Measurements from ENCODE around the gene ARNT2. TPM values are rescaled to one million over a fixed set of nuclear protein-coding genes. Genes with fewer than 3 reads are reported as not detected.

ARNT2 gene
- total and polyA plus RNA-seq, 2 donors: 1.4 to 2.4 TPM

GRCh38 chr15:80630981-80631380 lies 226.8 kb downstream of the ARNT2 start:
- Histone ChIP-seq H3K36me3 (ENCODE audit: control insufficient read depth in 2 of 2, insufficient read depth in 2 of 2, low read length in 1 of 2) (no peaks in the 10 kb centered on the region), H3K27ac (ENCODE audit: low read depth in 1 of 2, low read length in 1 of 2) (no peak overlapping the region), H3K27me3 (ENCODE audit: control insufficient read depth in 2 of 2, insufficient read depth in 1 of 2, low read length in 1 of 2) (no peaks in the 10 kb centered on the region), H3K9me3 (ENCODE audit: control insufficient read depth in 2 of 2, insufficient read depth in 1 of 2, low read length in 1 of 2) (no peaks in the 10 kb centered on the region), H3K4me3 (ENCODE audit: low read length in 2 of 2) (no peak overlapping the region), H3K4me1 (ENCODE audit: control insufficient read depth in 2 of 2, insufficient read depth in 2 of 2, low read length in 2 of 2) (no peaks in the 10 kb centered on the region)
- no peak for DNase-seq (ENCODE audit: low read depth in 6 of 9, low spot score in 9 of 9)
- 96% methylated on average over 7 of the region's 7 CpGs for WGBS

DNA sequence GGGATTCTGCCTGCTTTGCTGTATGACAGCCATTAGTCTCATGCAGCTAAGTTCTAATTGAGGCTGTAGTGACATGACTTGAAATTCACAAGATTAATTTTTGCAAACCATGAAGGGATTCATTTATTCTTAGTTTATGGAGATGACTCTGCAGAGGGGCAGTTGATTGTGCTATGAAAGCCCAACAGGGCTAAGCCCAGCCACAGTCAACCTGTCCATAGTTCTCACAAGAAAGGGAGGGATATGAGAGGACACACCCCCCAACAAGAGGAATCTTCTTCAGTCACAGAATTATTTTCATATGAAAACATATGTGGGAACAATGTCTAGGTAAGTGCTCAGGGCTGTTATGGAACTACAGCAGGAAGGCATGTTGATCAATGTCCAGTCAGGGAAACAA lies 229.0 kb downstream of the ARNT2 start:
- Histone ChIP-seq H3K4me3 (ENCODE audit: low read length in 2 of 2) (no peak overlapping the region), H3K27me3 (ENCODE audit: control insufficient read depth in 2 of 2, insufficient read depth in 1 of 2, low read length in 1 of 2) (no peaks in the 10 kb centered on the region), H3K4me1 (ENCODE audit: control insufficient read depth in 2 of 2, insufficient read depth in 2 of 2, low read length in 2 of 2) (no peaks in the 10 kb centered on the region), H3K27ac (ENCODE audit: low read depth in 1 of 2, low read length in 1 of 2) (no peak overlapping the region), H3K9me3 (ENCODE audit: control insufficient read depth in 2 of 2, insufficient read depth in 1 of 2, low read length in 1 of 2) (no peaks in the 10 kb centered on the region), H3K36me3 (ENCODE audit: control insufficient read depth in 2 of 2, insufficient read depth in 2 of 2, low read length in 1 of 2) (no peaks in the 10 kb centered on the region)
- no peak for DNase-seq (ENCODE audit: low read depth in 6 of 9, low spot score in 9 of 9)

GRCh38 chr15:80635953-80636352 lies 231.8 kb downstream of the ARNT2 start:
- Histone ChIP-seq H3K4me1 (ENCODE audit: control insufficient read depth in 2 of 2, insufficient read depth in 2 of 2, low read length in 2 of 2) (no peaks in the 10 kb centered on the region), H3K36me3 (ENCODE audit: control insufficient read depth in 2 of 2, insufficient read depth in 2 of 2, low read length in 1 of 2) (no peaks in the 10 kb centered on the region), H3K27me3 (ENCODE audit: control insufficient read depth in 2 of 2, insufficient read depth in 1 of 2, low read length in 1 of 2) (no peaks in the 10 kb centered on the region), H3K9me3 (ENCODE audit: control insufficient read depth in 2 of 2, insufficient read depth in 1 of 2, low read length in 1 of 2) (no peaks in the 10 kb centered on the region), H3K27ac (ENCODE audit: low read depth in 1 of 2, low read length in 1 of 2) (no peak overlapping the region), H3K4me3 (ENCODE audit: low read length in 2 of 2) (no peak overlapping the region)
- WGBS: 97% methylated on average over 5 of the region's 5 CpGs
- no peak for DNase-seq (ENCODE audit: low read depth in 6 of 9, low spot score in 9 of 9)

DNA sequence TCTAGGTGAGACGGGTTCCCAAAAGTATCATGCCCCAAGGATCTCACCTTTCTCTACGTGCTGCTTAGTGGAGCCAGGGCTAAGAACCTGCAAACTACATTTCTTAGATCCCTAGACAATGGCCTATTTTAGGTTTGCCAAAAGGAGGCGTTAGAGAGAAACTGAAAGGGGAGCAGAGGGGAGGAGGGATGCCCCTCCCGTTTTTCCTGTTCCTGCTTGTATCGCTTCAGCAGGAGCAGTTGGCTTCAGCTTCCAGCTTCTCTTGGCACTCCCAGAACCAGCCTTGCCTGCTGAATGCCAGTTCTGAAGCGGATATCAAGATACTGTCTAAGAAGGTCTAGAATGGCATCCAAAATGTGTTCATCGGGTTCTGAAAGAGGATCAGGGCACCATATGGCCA lies 232.5 kb downstream of the ARNT2 start:
- H3K4me3 ChIP-seq (ENCODE audit: low read length in 2 of 2): no peak overlapping the region
- H3K27ac ChIP-seq (ENCODE audit: low read depth in 1 of 2, low read length in 1 of 2): no peak overlapping the region
- DNase-seq (ENCODE audit: low read depth in 6 of 9, low spot score in 9 of 9): no peak
- WGBS: 69% methylated on average over 7 of the region's 7 CpGs
- H3K27me3 ChIP-seq (ENCODE audit: control insufficient read depth in 2 of 2, insufficient read depth in 1 of 2, low read length in 1 of 2): no peaks in the 10 kb centered on the region
- H3K9me3 ChIP-seq (ENCODE audit: control insufficient read depth in 2 of 2, insufficient read depth in 1 of 2, low read length in 1 of 2): no peaks in the 10 kb centered on the region
- H3K36me3 ChIP-seq (ENCODE audit: control insufficient read depth in 2 of 2, insufficient read depth in 2 of 2, low read length in 1 of 2): no peaks in the 10 kb centered on the region
- H3K4me1 ChIP-seq (ENCODE audit: control insufficient read depth in 2 of 2, insufficient read depth in 2 of 2, low read length in 2 of 2): no peaks in the 10 kb centered on the region

DNA sequence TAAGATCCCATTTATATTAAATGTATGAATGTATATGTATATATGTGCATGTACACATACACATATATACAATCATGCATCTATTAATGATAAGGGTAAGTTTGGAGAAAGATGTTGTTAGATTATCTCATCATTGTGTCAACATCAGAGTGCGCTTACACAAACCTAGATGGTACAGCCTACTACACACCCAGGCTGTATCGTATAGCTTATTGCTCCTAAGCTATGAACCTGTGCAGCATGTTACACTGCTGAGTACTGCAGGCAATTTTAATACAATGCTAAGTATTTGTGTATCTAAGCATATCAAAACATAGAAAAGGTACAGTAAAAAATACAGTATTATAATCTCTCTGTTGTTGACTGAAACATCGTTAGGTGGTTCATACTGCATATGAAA lies 233.6 kb downstream of the ARNT2 start:
- Histone ChIP-seq H3K27me3 (ENCODE audit: control insufficient read depth in 2 of 2, insufficient read depth in 1 of 2, low read length in 1 of 2) (no peaks in the 10 kb centered on the region), H3K27ac (ENCODE audit: low read depth in 1 of 2, low read length in 1 of 2) (no peak overlapping the region), H3K4me3 (ENCODE audit: low read length in 2 of 2) (no peak overlapping the region), H3K9me3 (ENCODE audit: control insufficient read depth in 2 of 2, insufficient read depth in 1 of 2, low read length in 1 of 2) (no peaks in the 10 kb centered on the region), H3K36me3 (ENCODE audit: control insufficient read depth in 2 of 2, insufficient read depth in 2 of 2, low read length in 1 of 2) (no peaks in the 10 kb centered on the region), H3K4me1 (ENCODE audit: control insufficient read depth in 2 of 2, insufficient read depth in 2 of 2, low read length in 2 of 2) (no peaks in the 10 kb centered on the region)
- no peak for DNase-seq (ENCODE audit: low read depth in 6 of 9, low spot score in 9 of 9)
- WGBS: 81% methylated on average over 3 of the region's 3 CpGs

DNA sequence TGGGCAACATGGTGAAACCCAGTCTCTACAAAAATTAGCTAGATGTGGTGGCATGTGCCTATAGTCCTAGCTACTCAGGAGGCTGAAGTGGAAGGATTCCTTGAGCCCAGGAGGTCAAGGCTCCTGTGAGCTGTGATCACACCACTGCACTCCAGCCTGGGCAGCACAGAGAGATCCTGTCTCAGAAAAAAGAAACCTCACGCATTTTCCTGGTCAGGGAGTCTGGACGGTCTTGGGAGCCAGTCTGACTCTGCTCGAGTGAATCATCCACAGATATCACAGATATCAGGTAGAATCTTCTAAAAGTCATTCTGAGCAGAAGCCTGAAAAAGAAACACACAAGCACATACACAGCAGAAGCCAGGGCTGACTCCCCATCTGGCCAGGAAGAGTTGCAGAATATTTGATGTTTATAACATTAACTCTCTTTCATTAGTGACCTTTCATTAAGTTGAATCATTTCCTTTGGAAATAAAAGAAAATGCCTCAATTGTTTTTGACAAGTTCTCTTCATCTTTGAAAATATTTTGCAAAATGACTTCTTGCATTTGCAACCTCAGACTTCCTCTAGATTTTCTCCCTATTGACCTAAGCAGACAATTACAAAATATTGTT lies 234.5 kb downstream of the ARNT2 start:
- Histone ChIP-seq H3K27me3 (ENCODE audit: control insufficient read depth in 2 of 2, insufficient read depth in 1 of 2, low read length in 1 of 2) (no peaks in the 10 kb centered on the region), H3K36me3 (ENCODE audit: control insufficient read depth in 2 of 2, insufficient read depth in 2 of 2, low read length in 1 of 2) (no peaks in the 10 kb centered on the region), H3K4me3 (ENCODE audit: low read length in 2 of 2) (no peak overlapping the region), H3K27ac (ENCODE audit: low read depth in 1 of 2, low read length in 1 of 2) (no peak overlapping the region), H3K9me3 (ENCODE audit: control insufficient read depth in 2 of 2, insufficient read depth in 1 of 2, low read length in 1 of 2) (no peaks in the 10 kb centered on the region), H3K4me1 (ENCODE audit: control insufficient read depth in 2 of 2, insufficient read depth in 2 of 2, low read length in 2 of 2) (no peaks in the 10 kb centered on the region)
- DNase-seq (ENCODE audit: low read depth in 6 of 9, low spot score in 9 of 9): no peak
- WGBS: 90% methylated on average over 3 of the region's 3 CpGs

- WGBS: 96% methylated on average over 2 of the region's 2 CpGs
- no peaks in the 10 kb centered on the region for H3K9me3 ChIP-seq (ENCODE audit: control insufficient read depth in 2 of 2, insufficient read depth in 1 of 2, low read length in 1 of 2)
- no peak for DNase-seq (ENCODE audit: low read depth in 6 of 9, low spot score in 9 of 9)
- no peak overlapping the region for H3K27ac ChIP-seq (ENCODE audit: low read depth in 1 of 2, low read length in 1 of 2)
- H3K27me3 ChIP-seq (ENCODE audit: control insufficient read depth in 2 of 2, insufficient read depth in 1 of 2, low read length in 1 of 2): no peaks in the 10 kb centered on the region
- H3K4me1 ChIP-seq (ENCODE audit: control insufficient read depth in 2 of 2, insufficient read depth in 2 of 2, low read length in 2 of 2): no peaks in the 10 kb centered on the region
- H3K36me3 ChIP-seq (ENCODE audit: control insufficient read depth in 2 of 2, insufficient read depth in 2 of 2, low read length in 1 of 2): no peaks in the 10 kb centered on the region
- no peak overlapping the region for H3K4me3 ChIP-seq (ENCODE audit: low read length in 2 of 2)
These were observed 235.0 kb downstream of the ARNT2 start for GRCh38 chr15:80639168-80639555.

DNA sequence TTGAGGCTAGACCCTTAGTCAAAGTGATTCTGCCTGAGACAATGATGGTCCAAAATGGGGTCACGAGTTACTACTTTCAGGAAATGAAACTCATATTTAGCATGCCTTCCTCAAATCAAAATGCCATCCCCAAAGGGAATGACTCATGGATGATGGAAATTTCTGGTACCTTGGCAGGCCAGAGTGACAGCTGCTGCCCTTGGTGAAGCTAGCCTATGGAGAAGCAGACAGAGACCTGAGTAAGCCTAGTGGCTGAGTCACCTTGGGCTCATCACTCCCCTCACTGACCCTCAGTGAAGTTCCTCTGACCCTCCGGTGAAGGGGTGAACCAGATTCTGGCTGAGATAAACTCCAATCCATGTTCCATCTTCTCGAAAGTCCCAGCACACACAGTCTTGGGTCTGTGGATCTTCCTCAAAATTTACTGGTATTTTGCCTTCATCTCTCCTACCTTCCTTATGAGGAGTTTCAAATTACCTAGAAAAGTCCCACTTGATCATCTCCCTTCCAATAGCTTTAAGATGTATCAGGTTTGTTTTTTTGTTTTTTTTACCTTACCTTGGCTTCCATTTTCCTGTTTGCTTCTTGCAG lies 236.4 kb downstream of the ARNT2 start:
- Histone ChIP-seq H3K4me1 (ENCODE audit: control insufficient read depth in 2 of 2, insufficient read depth in 2 of 2, low read length in 2 of 2) (no peaks in the 10 kb centered on the region), H3K4me3 (ENCODE audit: low read length in 2 of 2) (no peak overlapping the region), H3K27ac (ENCODE audit: low read depth in 1 of 2, low read length in 1 of 2) (no peak overlapping the region), H3K36me3 (ENCODE audit: control insufficient read depth in 2 of 2, insufficient read depth in 2 of 2, low read length in 1 of 2) (no peaks in the 10 kb centered on the region), H3K27me3 (ENCODE audit: control insufficient read depth in 2 of 2, insufficient read depth in 1 of 2, low read length in 1 of 2) (no peaks in the 10 kb centered on the region), H3K9me3 (ENCODE audit: control insufficient read depth in 2 of 2, insufficient read depth in 1 of 2, low read length in 1 of 2) (no peaks in the 10 kb centered on the region)
- WGBS: 96% methylated on average over 3 of the region's 3 CpGs
- DNase-seq (ENCODE audit: low read depth in 6 of 9, low spot score in 9 of 9): no peak

GRCh38 chr15:80641384-80641783 lies 237.2 kb downstream of the ARNT2 start:
- H3K9me3 ChIP-seq (ENCODE audit: control insufficient read depth in 2 of 2, insufficient read depth in 1 of 2, low read length in 1 of 2): no peaks in the 10 kb centered on the region
- no peak overlapping the region for H3K4me3 ChIP-seq (ENCODE audit: low read length in 2 of 2)
- H3K27ac ChIP-seq (ENCODE audit: low read depth in 1 of 2, low read length in 1 of 2): no peak overlapping the region
- 97% methylated on average over 7 of the region's 7 CpGs for WGBS
- H3K4me1 ChIP-seq (ENCODE audit: control insufficient read depth in 2 of 2, insufficient read depth in 2 of 2, low read length in 2 of 2): no peaks in the 10 kb centered on the region
- H3K36me3 ChIP-seq (ENCODE audit: control insufficient read depth in 2 of 2, insufficient read depth in 2 of 2, low read length in 1 of 2): no peaks in the 10 kb centered on the region
- DNase-seq (ENCODE audit: low read depth in 6 of 9, low spot score in 9 of 9): no peak
- no peaks in the 10 kb centered on the region for H3K27me3 ChIP-seq (ENCODE audit: control insufficient read depth in 2 of 2, insufficient read depth in 1 of 2, low read length in 1 of 2)
